IPS-18a (cell line): ENCODE measurements around the gene IL1RL1.

Experiments
- H3K27ac ChIP-seq: one replicate; pipeline ENCODE4 v1.5.1; 2013; ENCODE audit warnings: low read length
- H3K27me3 ChIP-seq: one replicate; pipeline ENCODE4 v1.6.1; 2013; ENCODE audit warnings: mild to moderate bottlenecking, low read length; ENCODE audit not compliant: control insufficient read depth, insufficient read depth
- H3K36me3 ChIP-seq: one replicate; pipeline ENCODE4 v1.6.1; 2013; ENCODE audit warnings: low read depth, low read length; ENCODE audit not compliant: control insufficient read depth
- H3K4me1 ChIP-seq: one replicate; pipeline ENCODE4 v1.6.1; 2013; ENCODE audit warnings: low read depth, low read length; ENCODE audit not compliant: control insufficient read depth
- H3K4me3 ChIP-seq: one replicate; pipeline ENCODE4 v1.5.1; 2013; ENCODE audit warnings: low read length
- H3K9ac ChIP-seq: one replicate; pipeline ENCODE4 v1.6.1; 2013; ENCODE audit warnings: mild to moderate bottlenecking, low read length, moderate library complexity
- H3K9me3 ChIP-seq: one replicate; pipeline ENCODE4 v1.6.1; 2013; ENCODE audit warnings: low read depth, low read length; ENCODE audit not compliant: control insufficient read depth

IL1RL1 gene

DNA sequence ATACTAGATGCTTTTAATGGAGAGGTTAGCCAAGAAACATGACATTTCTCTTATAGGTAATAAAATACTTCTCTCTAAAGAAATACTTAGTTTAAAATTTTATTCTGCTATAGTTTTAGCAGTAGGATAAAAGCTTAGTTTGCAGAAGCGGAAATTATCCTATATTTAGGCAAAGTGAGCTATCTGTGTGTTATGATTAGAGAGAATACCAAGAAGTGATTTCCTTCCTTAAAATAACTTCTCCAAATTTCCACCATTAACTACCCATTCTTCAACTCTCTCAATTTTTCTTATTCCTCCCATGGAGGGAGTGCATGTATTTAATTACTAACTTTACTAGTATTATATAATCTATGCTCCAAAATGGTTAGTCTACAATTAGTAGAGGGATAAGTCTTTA, 15.8 kb upstream of the IL1RL1 start:
- no peaks in the 10 kb centered on the region for H3K27me3 ChIP-seq
- H3K36me3 ChIP-seq, result no peaks in the 10 kb centered on the region
- H3K9me3 ChIP-seq, result no peaks in the 10 kb centered on the region
- no peak overlapping the region for H3K27ac ChIP-seq
- no peaks in the 10 kb centered on the region for H3K4me1 ChIP-seq
- H3K4me3 ChIP-seq, result no peak overlapping the region
- H3K9ac ChIP-seq, result no peak overlapping the region

DNA sequence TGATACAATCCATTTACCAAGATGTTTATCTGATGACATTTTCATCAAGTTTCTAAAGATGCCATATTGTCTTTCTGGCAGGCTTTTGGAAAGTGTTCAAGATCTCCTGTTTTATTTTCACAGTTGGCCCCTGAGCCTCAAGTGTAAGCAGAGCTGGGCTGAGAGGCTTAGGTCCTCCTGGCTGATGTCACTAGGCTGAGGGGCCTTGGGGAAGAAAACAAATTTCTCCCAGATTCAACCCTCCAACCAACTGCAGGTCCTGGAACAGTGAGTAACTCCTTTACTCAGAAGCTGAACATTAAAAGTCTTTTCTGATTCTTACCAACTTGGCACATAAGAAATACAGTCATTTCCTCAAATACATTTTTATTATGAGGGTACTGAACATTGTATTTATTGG, 14.9 kb upstream of the IL1RL1 start:
- Histone ChIP-seq H3K4me1 (no peaks in the 10 kb centered on the region), H3K9me3 (no peaks in the 10 kb centered on the region), H3K27ac (no peak overlapping the region), H3K9ac (no peak overlapping the region), H3K4me3 (no peak overlapping the region), H3K27me3 (no peaks in the 10 kb centered on the region), H3K36me3 (no peaks in the 10 kb centered on the region)

DNA sequence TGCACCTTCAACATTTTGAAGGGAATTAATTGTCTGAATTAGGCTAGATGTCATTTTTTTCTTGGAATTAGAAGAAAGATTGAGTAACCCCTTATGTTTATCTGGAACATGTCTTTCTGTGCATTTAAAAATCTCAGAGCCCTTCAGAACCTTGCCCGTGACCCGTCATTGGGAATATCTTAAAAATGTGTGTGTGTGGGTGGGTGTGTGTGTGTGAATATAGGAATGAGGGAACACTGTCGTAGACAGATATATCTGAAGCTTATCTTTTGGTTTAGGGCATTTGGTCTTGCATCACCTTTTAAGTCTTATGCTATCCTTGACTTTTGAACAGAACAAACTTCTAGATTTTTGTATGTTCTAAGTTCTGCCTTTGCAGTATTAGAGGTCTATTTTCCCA, 13.5 kb upstream of the IL1RL1 start:
- H3K27ac ChIP-seq, result no peak overlapping the region
- no peaks in the 10 kb centered on the region for H3K36me3 ChIP-seq
- H3K9me3 ChIP-seq, result no peaks in the 10 kb centered on the region
- H3K27me3 ChIP-seq, result no peaks in the 10 kb centered on the region
- H3K4me1 ChIP-seq, result no peaks in the 10 kb centered on the region
- no peak overlapping the region for H3K4me3 ChIP-seq
- H3K9ac ChIP-seq, result no peak overlapping the region

DNA sequence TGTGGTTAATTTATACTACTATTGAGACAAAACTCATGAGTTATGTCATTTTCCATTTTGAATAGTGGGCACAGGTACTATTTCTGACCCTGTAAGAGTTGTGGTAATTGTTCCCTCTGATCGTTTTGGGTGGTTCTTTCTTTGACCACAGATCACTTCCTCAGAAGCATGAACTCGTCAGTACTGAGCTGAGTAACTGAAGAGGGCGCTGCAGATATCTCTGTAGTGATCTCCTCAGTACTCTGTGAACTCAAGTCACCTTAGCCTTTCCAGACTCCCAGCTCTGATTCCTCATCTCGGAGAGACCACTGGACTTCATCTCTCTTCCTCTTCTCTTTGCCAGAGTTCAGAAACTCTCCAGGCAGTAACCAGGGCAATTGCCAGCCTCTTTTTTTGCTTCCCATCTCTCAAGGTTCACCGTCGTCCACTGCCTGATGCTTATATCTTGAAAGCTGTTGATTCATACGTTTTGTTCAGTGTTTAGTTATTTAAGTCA, 9.4 kb upstream of the IL1RL1 start:
- Histone ChIP-seq H3K27ac (no peak overlapping the region), H3K4me1 (no peaks in the 10 kb centered on the region), H3K4me3 (no peak overlapping the region), H3K36me3 (no peaks in the 10 kb centered on the region), H3K9me3 (no peaks in the 10 kb centered on the region), H3K9ac (no peak overlapping the region), H3K27me3 (no peaks in the 10 kb centered on the region)

DNA sequence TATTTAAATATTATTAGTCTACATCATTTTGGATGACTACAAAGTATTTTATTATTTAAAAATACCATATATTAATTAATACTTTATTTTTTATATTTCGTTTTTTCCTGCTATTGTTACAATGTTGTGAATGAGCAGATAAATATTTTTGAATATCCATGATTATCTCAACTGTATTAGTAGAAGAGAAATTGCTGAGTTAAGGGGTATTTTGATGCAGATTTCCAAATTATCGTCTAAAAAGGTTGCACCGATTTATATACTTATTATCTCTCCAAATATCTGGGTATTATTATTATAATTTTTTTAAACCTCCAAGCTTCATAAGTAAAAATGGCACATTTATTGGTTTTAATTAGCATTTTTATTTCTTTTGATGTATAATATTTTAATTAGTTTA, 8.9 kb upstream of the IL1RL1 start:
- Histone ChIP-seq H3K27ac (no peak overlapping the region), H3K9me3 (no peaks in the 10 kb centered on the region), H3K4me3 (no peak overlapping the region), H3K36me3 (no peaks in the 10 kb centered on the region), H3K9ac (no peak overlapping the region), H3K4me1 (no peaks in the 10 kb centered on the region), H3K27me3 (no peaks in the 10 kb centered on the region)

DNA sequence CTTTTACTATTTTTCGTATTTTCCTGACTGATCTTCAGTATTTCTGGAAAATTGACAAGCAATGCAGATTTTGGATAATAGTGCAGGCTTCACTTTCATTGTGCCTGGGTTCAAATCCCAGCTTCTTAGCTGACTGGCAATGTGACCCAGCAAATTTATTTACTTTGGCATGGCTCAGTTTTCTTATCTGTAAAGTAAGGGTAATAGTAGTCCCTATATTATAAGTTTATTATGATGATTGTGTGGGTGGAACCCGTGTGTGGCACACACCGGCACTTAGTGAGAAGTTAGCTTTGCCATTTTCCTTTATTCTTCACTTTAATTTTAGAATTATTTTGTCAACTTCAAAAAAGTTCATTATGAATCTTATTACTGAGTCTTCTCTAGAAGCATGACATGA, 7.8 kb upstream of the IL1RL1 start:
- H3K9ac ChIP-seq, result no peak overlapping the region
- H3K36me3 ChIP-seq, result no peaks in the 10 kb centered on the region
- H3K9me3 ChIP-seq, result no peaks in the 10 kb centered on the region
- no peak overlapping the region for H3K4me3 ChIP-seq
- H3K27me3 ChIP-seq, result no peaks in the 10 kb centered on the region
- H3K4me1 ChIP-seq, result no peaks in the 10 kb centered on the region
- H3K27ac ChIP-seq, result no peak overlapping the region

DNA sequence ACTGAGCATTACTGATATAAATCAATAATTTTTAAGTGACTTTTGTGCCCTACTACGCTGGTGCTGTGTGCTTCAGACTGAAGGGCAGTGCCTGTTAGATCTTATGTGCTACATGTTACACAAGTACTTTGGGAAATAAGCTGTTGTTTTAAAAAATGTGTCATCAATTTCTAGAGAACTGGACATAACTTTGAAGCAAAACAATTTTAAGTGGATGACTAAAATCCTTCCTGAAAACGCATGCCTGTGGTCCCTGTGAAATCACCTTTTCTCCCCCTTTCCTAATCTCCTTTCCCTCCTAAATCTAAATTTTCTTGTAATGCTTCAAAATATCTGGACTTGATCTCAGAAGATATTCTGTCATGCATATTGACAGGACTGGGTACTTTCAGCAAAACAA, 7.1 kb upstream of the IL1RL1 start:
- no peaks in the 10 kb centered on the region for H3K9me3 ChIP-seq
- no peak overlapping the region for H3K27ac ChIP-seq
- H3K4me1 ChIP-seq, result no peaks in the 10 kb centered on the region
- H3K36me3 ChIP-seq, result no peaks in the 10 kb centered on the region
- no peak overlapping the region for H3K4me3 ChIP-seq
- H3K27me3 ChIP-seq, result no peaks in the 10 kb centered on the region
- H3K9ac ChIP-seq, result no peak overlapping the region

DNA sequence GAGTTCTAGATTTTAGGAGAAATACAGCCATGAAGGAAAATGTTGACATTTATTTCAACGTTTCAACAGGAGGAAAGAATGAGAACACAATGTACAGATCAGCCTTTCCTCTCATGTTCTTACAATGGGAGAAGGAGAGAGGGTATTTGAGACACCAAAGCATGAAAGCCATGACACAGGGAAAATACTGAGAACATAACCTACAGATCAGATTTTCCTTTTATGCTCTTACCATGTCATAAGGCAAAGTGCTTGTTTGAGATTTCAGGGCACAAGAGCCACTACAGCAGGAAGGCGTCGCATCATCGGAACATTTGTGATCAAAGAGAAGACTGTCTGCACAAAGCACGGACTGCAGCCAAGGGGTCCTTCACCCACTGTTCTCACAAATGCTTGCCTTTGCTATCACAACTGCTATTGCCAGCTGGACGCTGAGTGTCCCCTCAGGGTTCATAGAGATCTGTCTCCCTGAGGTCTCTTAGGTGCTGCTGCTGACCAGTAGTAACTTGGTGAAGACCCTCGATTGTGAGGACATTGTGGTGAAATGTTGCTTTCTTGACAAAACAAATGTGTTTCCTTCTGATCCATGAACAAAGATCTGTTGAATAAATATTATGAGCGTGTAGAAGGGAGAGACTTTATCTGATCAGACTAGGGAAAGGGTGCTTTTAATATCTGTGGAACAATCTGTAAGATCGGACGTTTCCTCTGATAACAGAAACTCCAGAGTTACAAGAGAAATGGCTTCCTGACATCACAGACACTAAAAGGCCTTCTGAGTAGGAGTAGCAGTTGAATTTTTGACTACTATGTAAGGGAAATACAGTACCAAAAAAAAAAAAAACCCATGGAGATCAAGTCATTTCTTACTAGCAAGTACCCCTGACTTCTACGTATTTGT, 6.4 kb upstream of the IL1RL1 start:
- Histone ChIP-seq H3K4me3 (no peak overlapping the region), H3K4me1 (no peaks in the 10 kb centered on the region), H3K9ac (no peak overlapping the region), H3K36me3 (no peaks in the 10 kb centered on the region), H3K27ac (no peak overlapping the region), H3K9me3 (no peaks in the 10 kb centered on the region), H3K27me3 (no peaks in the 10 kb centered on the region)

DNA sequence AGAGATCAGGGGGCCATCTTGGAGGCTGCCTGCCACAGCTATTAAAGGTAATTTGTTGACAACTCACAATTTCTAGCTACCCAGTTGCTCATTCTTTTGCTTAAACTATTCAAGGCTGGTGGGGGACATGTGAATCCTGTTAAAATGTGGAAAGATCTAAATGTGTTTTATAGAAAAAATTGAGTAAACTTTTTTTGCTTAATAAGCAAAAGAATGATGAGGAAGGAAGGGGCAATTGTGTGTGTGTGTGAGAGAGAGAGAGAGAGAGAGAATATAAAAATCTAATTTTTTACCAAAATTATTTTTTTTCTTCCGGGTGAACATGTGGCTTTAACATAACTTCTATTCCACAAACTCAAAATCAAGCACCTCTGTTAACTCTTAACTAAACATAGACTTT, 5.2 kb upstream of the IL1RL1 start:
- Histone ChIP-seq H3K4me3 (no peak overlapping the region), H3K9me3 (no peaks in the 10 kb centered on the region), H3K27ac (no peak overlapping the region), H3K4me1 (no peaks in the 10 kb centered on the region), H3K27me3 (no peaks in the 10 kb centered on the region), H3K9ac (no peak overlapping the region), H3K36me3 (no peaks in the 10 kb centered on the region)

DNA sequence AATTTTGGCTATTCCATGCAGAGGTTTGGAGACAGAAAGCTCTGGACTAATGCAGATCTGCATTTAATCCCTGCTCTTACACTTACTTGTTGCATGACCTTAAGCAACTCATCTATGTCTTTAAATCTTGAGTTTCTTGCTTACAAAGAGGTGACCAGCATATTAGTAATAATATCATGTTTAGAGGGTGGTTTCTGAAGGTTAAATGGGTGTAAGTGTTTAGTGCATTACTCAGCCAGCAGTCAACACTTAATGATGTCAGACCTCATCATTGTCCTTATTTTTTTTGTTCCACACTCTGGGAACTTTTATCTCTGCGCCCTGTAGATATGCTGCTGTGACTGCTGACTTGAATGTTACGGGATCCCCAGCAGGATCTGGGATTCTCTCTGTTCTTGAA, 1.7 kb downstream of the IL1RL1 start:
- no peaks in the 10 kb centered on the region for H3K4me1 ChIP-seq
- H3K9me3 ChIP-seq, result no peaks in the 10 kb centered on the region
- H3K27me3 ChIP-seq, result no peaks in the 10 kb centered on the region
- H3K9ac ChIP-seq, result no peak overlapping the region
- no peak overlapping the region for H3K4me3 ChIP-seq
- no peak overlapping the region for H3K27ac ChIP-seq
- no peaks in the 10 kb centered on the region for H3K36me3 ChIP-seq

DNA sequence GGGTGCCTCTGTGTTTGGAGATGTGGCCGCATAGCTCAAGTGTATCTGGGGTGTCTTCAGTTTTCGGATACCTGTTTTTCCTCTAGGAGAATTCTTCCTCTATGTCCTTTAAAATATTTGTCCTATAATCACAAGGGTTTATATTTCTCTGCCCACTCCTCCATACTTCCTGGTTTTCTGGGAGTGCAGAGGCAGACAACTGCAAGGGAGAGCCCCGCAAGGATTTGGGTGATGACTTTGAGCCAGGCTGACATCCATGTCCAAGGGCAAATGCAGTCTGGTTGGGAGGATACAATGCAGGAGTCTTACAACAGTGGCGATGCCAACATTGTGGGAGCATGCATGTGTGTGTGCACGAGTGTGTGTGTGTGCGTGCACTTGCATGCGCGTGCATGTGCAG, 2.1 kb downstream of the IL1RL1 start:
- H3K27me3 ChIP-seq, result no peaks in the 10 kb centered on the region
- no peaks in the 10 kb centered on the region for H3K9me3 ChIP-seq
- H3K4me3 ChIP-seq, result no peak overlapping the region
- no peaks in the 10 kb centered on the region for H3K4me1 ChIP-seq
- no peaks in the 10 kb centered on the region for H3K36me3 ChIP-seq
- no peak overlapping the region for H3K9ac ChIP-seq
- H3K27ac ChIP-seq, result no peak overlapping the region

DNA sequence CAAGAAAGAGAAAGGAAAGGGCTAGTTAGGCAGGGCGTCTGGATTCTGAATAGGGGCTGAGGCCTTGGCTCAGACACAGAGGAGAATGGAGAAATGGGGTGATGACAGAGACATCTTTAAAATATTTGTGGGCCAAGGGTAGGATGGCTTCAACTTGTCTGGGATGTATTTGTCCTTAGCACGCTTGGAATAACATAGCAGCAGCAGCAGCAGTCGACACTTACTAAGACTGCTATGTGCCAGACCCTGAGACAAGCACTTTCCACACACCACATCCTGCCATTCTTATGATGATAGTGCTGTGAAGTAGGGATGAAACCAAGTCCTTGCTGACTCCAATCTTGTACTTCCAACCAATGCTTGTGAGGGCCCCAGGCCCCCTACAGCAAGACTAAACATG, 2.6 kb downstream of the IL1RL1 start:
- Histone ChIP-seq H3K4me3 (no peak overlapping the region), H3K9ac (no peak overlapping the region), H3K4me1 (no peaks in the 10 kb centered on the region), H3K9me3 (no peaks in the 10 kb centered on the region), H3K36me3 (no peaks in the 10 kb centered on the region), H3K27me3 (no peaks in the 10 kb centered on the region), H3K27ac (no peak overlapping the region)
